Cerebellar nuclear complex (tissue), 1 donor: ENCODE data around the gene VIPR2.

ENCODE experiments used
- DNase-seq, 2 experiments: peaks; one replicate each; lab custom pipeline; 2025; lab: John Stamatoyannopoulos, UW

The VIPR2 gene

GRCh38 chr7:159119026-159119741 is 25.5 kb downstream of the VIPR2 start:
- DNase-seq, result no peak

- no peak for DNase-seq
These were observed 26.0 kb downstream of the VIPR2 start for GRCh38 chr7:159118623-159119022.

GRCh38 chr7:159118197-159118595 is 26.5 kb downstream of the VIPR2 start:
- DNase-seq, result no peak

- DNase-seq, result no peak
These were observed 27.1 kb downstream of the VIPR2 start for GRCh38 chr7:159117366-159118196.

GRCh38 chr7:159116581-159117339 is 27.9 kb downstream of the VIPR2 start:
- no peak for DNase-seq

GRCh38 chr7:159115601-159116501 is 28.8 kb downstream of the VIPR2 start:
- no peak for DNase-seq

GRCh38 chr7:159114981-159115380 is 29.7 kb downstream of the VIPR2 start:
- DNase-seq, result no peak

GRCh38 chr7:159114096-159114495 is 30.6 kb downstream of the VIPR2 start:
- DNase-seq, result no peak

- no peak for DNase-seq
These were observed 31.6 kb downstream of the VIPR2 start for GRCh38 chr7:159113056-159113455.

GRCh38 chr7:159112136-159113011 is 32.3 kb downstream of the VIPR2 start:
- DNase-seq, result no peak

- no peak for DNase-seq
These were observed 35.0 kb downstream of the VIPR2 start for GRCh38 chr7:159109653-159110035.

- DNase-seq, result no peak
These were observed 35.6 kb downstream of the VIPR2 start for GRCh38 chr7:159108941-159109652.

GRCh38 chr7:159108491-159108890 is 36.2 kb downstream of the VIPR2 start:
- no peak for DNase-seq

GRCh38 chr7:159107161-159107892 is 37.3 kb downstream of the VIPR2 start:
- no peak for DNase-seq

- no peak for DNase-seq
These were observed 38.5 kb downstream of the VIPR2 start for GRCh38 chr7:159105832-159106811.

- no peak for DNase-seq
These were observed 39.4 kb downstream of the VIPR2 start for GRCh38 chr7:159105066-159105780.

- DNase-seq, result no peak
These were observed 40.3 kb downstream of the VIPR2 start for GRCh38 chr7:159104188-159104920.
